Astrocyte (in vitro differentiated cells and primary cell): Measurements from ENCODE around the gene FITM1. TPM values are rescaled to one million over a fixed set of nuclear protein-coding genes. Genes with fewer than 3 reads are reported as not detected.

Experiments used
- DNase-seq: peaks from one replicate; pipeline ENCODE4 v3.0.0-alpha.2; 2010; ENCODE audit warnings: low read depth
- FAIRE-seq: peaks from 2 replicates; lab custom pipeline; 2011; peaks lifted over from hg19 to GRCh38; lab: Jason Lieb, UNC
- H2AFZ ChIP-seq: 2 replicates; pipeline ENCODE4 v1.6.0; 2012; ENCODE audit warnings: low read depth, low read length, inconsistent platforms
- H3K27ac ChIP-seq: 2 replicates; pipeline ENCODE4 v1.5.1; 2011; ENCODE audit warnings: low read depth, low read length, inconsistent platforms
- H3K27me3 ChIP-seq: 2 replicates; pipeline ENCODE4 v1.6.0; 2011; ENCODE audit warnings: low read length, inconsistent platforms; ENCODE audit not compliant: insufficient read depth
- H3K36me3 ChIP-seq: 2 replicates; pipeline ENCODE4 v1.5.1; 2011; ENCODE audit warnings: low read length, inconsistent platforms; ENCODE audit not compliant: insufficient read depth
- H3K4me1 ChIP-seq: 2 replicates; pipeline ENCODE4 v1.5.1; 2011; ENCODE audit warnings: low read length, inconsistent platforms; ENCODE audit not compliant: insufficient read depth
- H3K4me2 ChIP-seq: 2 replicates; pipeline ENCODE4 v1.6.0; 2012; ENCODE audit warnings: low read length, inconsistent platforms
- H3K4me3 ChIP-seq: 2 replicates; pipeline ENCODE4 v1.5.1; 2011; ENCODE audit warnings: low read depth, mild to moderate bottlenecking, low read length, inconsistent platforms; ENCODE audit not compliant: insufficient read depth
- H3K79me2 ChIP-seq: 2 replicates; pipeline ENCODE4 v1.6.0; 2012; ENCODE audit warnings: mild to moderate bottlenecking, low read length, inconsistent platforms; ENCODE audit not compliant: insufficient read depth
- H3K9ac ChIP-seq: 2 replicates; pipeline ENCODE4 v1.6.0; 2012; ENCODE audit warnings: mild to moderate bottlenecking, low read length, inconsistent platforms
- H3K9me3 ChIP-seq: 2 replicates; pipeline ENCODE4 v1.5.1; 2012; ENCODE audit warnings: low read depth, mild to moderate bottlenecking, low read length, inconsistent platforms; ENCODE audit not compliant: insufficient read depth
- H4K20me1 ChIP-seq: 2 replicates; pipeline ENCODE4 v1.6.0; 2012; ENCODE audit warnings: low read length, inconsistent platforms; ENCODE audit not compliant: insufficient read depth
- H3K27ac Mint-ChIP-seq: one replicate; pipeline ENCODE4 v1.8.0; 2021; ENCODE audit warnings: mild to moderate bottlenecking, mixed read lengths; ENCODE audit not compliant: unreplicated experiment
- H3K27me3 Mint-ChIP-seq: one replicate; pipeline ENCODE4 v1.8.0; 2021; ENCODE audit warnings: low read depth, mixed read lengths; ENCODE audit not compliant: unreplicated experiment
- H3K36me3 Mint-ChIP-seq: one replicate; pipeline ENCODE4 v1.8.0; 2021; ENCODE audit warnings: low read depth, mixed read lengths; ENCODE audit not compliant: unreplicated experiment
- H3K4me1 Mint-ChIP-seq: one replicate; pipeline ENCODE4 v1.8.0; 2021; ENCODE audit warnings: low read depth, mixed read lengths; ENCODE audit not compliant: unreplicated experiment
- H3K4me3 Mint-ChIP-seq: one replicate; pipeline ENCODE4 v1.8.0; 2021; ENCODE audit warnings: mild to moderate bottlenecking, moderate library complexity, mixed read lengths; ENCODE audit not compliant: unreplicated experiment
- H3K9me3 Mint-ChIP-seq: one replicate; pipeline ENCODE4 v1.8.0; 2021; ENCODE audit warnings: mild to moderate bottlenecking, mixed read lengths; ENCODE audit not compliant: unreplicated experiment
- CTCF ChIP-seq: IDR thresholded peaks from 2 replicates; pipeline ENCODE4 v1.5.1; 2011; ENCODE audit warnings: low read depth, mild to moderate bottlenecking, inconsistent platforms, low read length, moderate library complexity; ENCODE audit not compliant: insufficient read depth
- EZH2 ChIP-seq: IDR thresholded peaks from 2 replicates; pipeline ENCODE4 v1.6.1; 2012; ENCODE audit warnings: mild to moderate bottlenecking, low read length, inconsistent platforms; ENCODE audit not compliant: insufficient read depth
- total RNA-seq: library from RNA; stranded (reverse); gene quantifications from 2 replicates; pipeline ENCODE4 v1.2.1, GENCODE V29; 2021

The FITM1 gene
- total RNA-seq, 1 donor from 2014 or later, result 0.25 TPM

- H3K4me3 Mint-ChIP-seq, result no peak overlapping the region
- H3K36me3 Mint-ChIP-seq, result peaks cover 36% of the 10 kb centered on the region
- no peak overlapping the region for H3K27ac Mint-ChIP-seq
Observed at GRCh38 chr14:24167469-24168114, 37.1 kb downstream of the FITM1 start.

DNA sequence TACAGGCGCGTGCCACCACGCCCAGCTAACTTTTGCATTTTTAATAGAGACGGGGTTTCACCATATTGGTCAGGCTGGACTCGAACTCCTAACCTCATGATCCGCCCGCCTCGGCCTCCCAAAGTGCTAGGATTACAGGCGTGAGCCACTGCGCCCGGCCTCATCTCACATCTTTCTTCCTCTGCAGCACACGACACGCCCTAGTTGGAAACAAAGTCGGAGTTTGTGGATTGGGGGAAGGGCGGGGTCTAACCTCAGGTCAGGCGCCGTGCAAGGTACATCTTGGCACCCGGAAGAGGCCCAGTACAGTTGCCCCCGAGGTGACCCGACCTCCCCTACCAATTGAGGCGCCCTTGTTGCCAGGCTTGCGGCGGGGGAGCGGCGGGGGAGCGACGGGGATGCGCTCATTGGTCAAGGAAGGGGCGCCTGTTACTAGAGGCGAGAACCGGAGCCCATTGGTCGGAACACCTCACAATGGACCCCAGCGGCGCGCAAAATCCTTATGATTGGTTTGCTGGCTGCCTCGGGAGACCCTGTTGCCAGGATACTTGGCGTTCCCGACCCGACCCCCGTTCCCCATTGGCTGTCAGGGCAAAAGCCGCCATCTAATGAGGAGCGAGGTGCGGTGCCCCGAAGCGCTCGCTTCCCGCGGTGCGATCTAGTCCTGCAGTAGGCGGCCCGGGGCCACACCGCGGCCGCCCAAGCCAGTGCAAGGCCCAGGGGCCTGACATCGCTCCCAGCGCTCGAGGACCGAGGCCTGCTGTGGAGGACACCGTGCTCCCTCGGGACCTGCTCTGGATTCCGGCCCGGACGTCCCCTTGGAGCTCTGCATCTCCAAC lies 41.2 kb downstream of the FITM1 start, which contains the start of gene REC8:
Gene REC8 (plus strand): TSS at position 659 of the 839 bp plus-strand sequence. CDS start 473 bp downstream, outside the sequence.
- Mint-ChIP-seq H3K27ac (no peak within 1 kb of the TSS), H3K4me1 (no peaks in the 10 kb centered on the region), H3K27me3 (no peaks in the 10 kb centered on the region), H3K36me3 (peaks cover 26% of the 10 kb centered on the region), H3K4me3 (peak within 1 kb of the TSS; percentile 75), H3K9me3 (no peaks in the 10 kb centered on the region)
- H2AFZ ChIP-seq, result peak within 1 kb of the TSS; percentile 63
- H3K4me1 ChIP-seq, result peaks cover 14% of the 10 kb centered on the region
- no peaks in the 10 kb centered on the region for H3K9me3 ChIP-seq
- H3K4me2 ChIP-seq, result peak within 1 kb of the TSS; percentile 84
- no peaks in the 10 kb centered on the region for H3K27me3 ChIP-seq
- no peak within 1 kb of the TSS for H3K27ac ChIP-seq
- peak within 1 kb of the TSS; percentile 50 for H3K4me3 ChIP-seq
- H3K79me2 ChIP-seq, result no peaks in the 10 kb centered on the region
- no peaks in the 10 kb centered on the region for H4K20me1 ChIP-seq
- peak within 1 kb of the TSS; percentile 36 for H3K9ac ChIP-seq
- peak; percentile 93 for DNase-seq
- H3K36me3 ChIP-seq, result no peaks in the 10 kb centered on the region
- no peak for TF ChIP-seq EZH2
- TF ChIP-seq CTCF, result no peak
- FAIRE-seq, result no peak

More at GRCh38 chr14:24167469-24168114, 37.1 kb downstream of the FITM1 start:
- no peak overlapping the region for H3K27ac ChIP-seq
- peaks cover 12% of the 10 kb centered on the region for H3K4me1 ChIP-seq
- no peaks in the 10 kb centered on the region for H3K9me3 ChIP-seq
- H4K20me1 ChIP-seq, result peaks cover 17% of the 10 kb centered on the region
- H3K79me2 ChIP-seq, result no peaks in the 10 kb centered on the region
- TF ChIP-seq EZH2 (no peak), CTCF (no peak)
- peaks cover 23% of the 10 kb centered on the region for H3K36me3 ChIP-seq
- H3K4me1 Mint-ChIP-seq, result peaks cover 10% of the 10 kb centered on the region
- DNase-seq (no peak), FAIRE-seq (no peak)
- H3K4me3 ChIP-seq, result no peak overlapping the region
- no peak overlapping the region for H2AFZ ChIP-seq
- H3K9me3 Mint-ChIP-seq, result no peaks in the 10 kb centered on the region
- H3K4me2 ChIP-seq, result no peak overlapping the region
- H3K27me3 ChIP-seq, result no peaks in the 10 kb centered on the region
- H3K9ac ChIP-seq, result no peak overlapping the region
- H3K27me3 Mint-ChIP-seq, result no peaks in the 10 kb centered on the region
